AG04449 (cell line): ENCODE results near the gene ARG2.

Experiments
- CTCF ChIA-PET: fragments of 350-600 bp; formaldehyde crosslinking; extraction: SDS; loops from one replicate; lab custom pipeline; 2021; ENCODE audit warnings: antibody characterized with exemption; lab: Yijun Ruan, JAX
- POLR2A ChIA-PET: fragments of 400-600, 350-600 bp; formaldehyde crosslinking; extraction: SDS; loops from one replicate; lab custom pipeline; 2020; ENCODE audit warnings: antibody characterized with exemption, inconsistent platforms; lab: Yijun Ruan, JAX
- DNase-seq: peaks from one replicate; pipeline ENCODE4 v3.0.0-alpha.2; 2010; ENCODE audit warnings: low read depth, low spot score
- H3K4me3 ChIP-seq: 2 replicates; pipeline ENCODE4 v1.5.1; 2011; ENCODE audit warnings: low read depth, mild to moderate bottlenecking, control low read depth, low read length
- CTCF ChIP-seq: IDR thresholded peaks from one replicate; pipeline ENCODE4 v1.5.1; 2011; ENCODE audit warnings: mild to moderate bottlenecking, moderate library complexity, low read length, control low read depth, inconsistent platforms; ENCODE audit not compliant: insufficient read depth; ENCODE audit errors: missing control alignments

The ARG2 gene

GRCh38 chr14:67653651-67654280, 34.0 kb downstream of the ARG2 start:
- CTCF ChIA-PET: interaction anchor here (0.8 to 8.8 kb wide), 8 partner anchors 9 to 69 kb away, joined by 3 to 109 read pairs (median 5); partner anchors contain the start of genes PIGH and VTI1B
- no peak for TF ChIP-seq CTCF
- POLR2A ChIA-PET: interaction anchor here (1.6 kb wide), 1 partner anchor 9 kb away, joined by 5 read pairs; no protein-coding TSS in a partner anchor
- DNase-seq: no peak
- no peak overlapping the region for H3K4me3 ChIP-seq

GRCh38 chr14:67663633-67664032, 43.9 kb downstream of the ARG2 start:
- no peak for DNase-seq
- H3K4me3 ChIP-seq: no peak overlapping the region
- TF ChIP-seq CTCF: no peak
- CTCF ChIA-PET: interaction anchor here (0.7 to 16.3 kb wide), 10 partner anchors 8 to 236 kb away, joined by 3 to 269 read pairs (median 7); partner anchors contain the start of genes ARG2 and PIGH
- POLR2A ChIA-PET: no interaction called here

- ChIA-PET POLR2A (no interaction called here), CTCF (interaction anchor here (0.9 to 16.3 kb wide), 19 partner anchors 11 to 239 kb away, joined by 3 to 269 read pairs (median 10); partner anchors contain the start of genes ARG2, PIGH and RDH12)
- DNase-seq: no peak
- no peak overlapping the region for H3K4me3 ChIP-seq
- no peak for TF ChIP-seq CTCF
Measured at GRCh38 chr14:67665868-67666267, 46.1 kb downstream of the ARG2 start.

GRCh38 chr14:67666750-67667449, 47.2 kb downstream of the ARG2 start:
- peak; percentile 61 for TF ChIP-seq CTCF
- DNase-seq: no peak
- ChIA-PET POLR2A (no interaction called here), CTCF (interaction anchor here (0.6 to 16.3 kb wide), 34 partner anchors 10 to 240 kb away, joined by 3 to 269 read pairs (median 5); partner anchors contain the start of genes ARG2, PIGH, RDH11 and RDH12)
- no peak overlapping the region for H3K4me3 ChIP-seq

GRCh38 chr14:67668559-67668958, 48.8 kb downstream of the ARG2 start:
- no peak for TF ChIP-seq CTCF
- DNase-seq: no peak
- POLR2A ChIA-PET: no interaction called here
- CTCF ChIA-PET: interaction anchor here (1.0 to 16.3 kb wide), 13 partner anchors 13 to 241 kb away, joined by 3 to 269 read pairs (median 26); partner anchors contain the start of genes ARG2, PIGH and RDH12
- H3K4me3 ChIP-seq: no peak overlapping the region
